Measurements from ENCODE around the gene MYT1. TPM values are rescaled to one million over a fixed set of nuclear protein-coding genes. Genes with fewer than 3 reads are reported as not detected.

MYT1 gene
- total and polyA plus RNA-seq, 2 of the 8 experiments (the other 6 are each of a cell fraction or from before 2014, with no cell fraction given), result 0.63 to 2.0 TPM

DNA sequence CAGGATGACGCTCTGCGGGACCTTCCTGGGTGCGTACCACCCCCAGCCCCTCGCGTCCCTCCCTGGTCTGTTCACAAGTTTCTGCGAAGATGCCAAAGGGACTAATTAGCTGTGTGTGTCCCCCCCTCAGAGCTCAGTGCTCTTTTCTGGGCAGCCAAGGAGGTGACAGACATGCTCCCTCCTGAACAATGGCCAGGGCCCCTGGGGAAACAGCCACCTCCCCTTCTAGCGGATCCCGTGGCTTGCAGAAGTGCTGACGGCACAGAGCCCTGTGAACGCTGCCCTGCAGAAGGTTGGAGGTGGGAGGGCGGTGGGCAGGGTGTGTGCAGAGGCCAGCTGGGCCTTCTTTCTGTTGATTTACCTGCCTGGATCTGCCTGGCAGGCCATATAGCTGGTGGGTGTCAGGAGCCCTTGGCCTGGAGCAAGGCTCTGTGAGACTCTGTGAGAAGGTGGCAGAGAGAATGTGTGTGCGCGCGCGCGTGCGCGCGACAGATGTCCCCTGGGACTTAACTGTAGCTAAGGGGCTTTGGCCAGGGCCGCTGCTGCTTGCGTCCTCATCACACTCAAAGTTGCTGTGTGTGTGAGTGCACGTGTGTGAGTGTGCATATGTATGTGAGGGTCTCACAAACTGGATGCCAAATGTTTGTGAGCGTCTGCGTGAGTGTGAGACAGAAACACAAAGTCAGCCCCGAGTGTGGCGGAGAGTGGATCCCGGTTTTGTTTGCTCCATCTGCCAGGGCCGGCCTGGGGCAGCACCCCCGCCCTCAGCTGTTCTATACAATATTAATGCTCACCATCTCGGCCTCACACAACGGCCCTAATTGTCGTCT lies 3.5 kb upstream of the MYT1 start (continued):
- TF ChIP-seq POLR2A (IDR thresholded peaks at IDR 0.05; ENCODE audit: control extremely low read depth in 1 of 2, low read depth in 2 of 2, low read length in 2 of 2) (no peak), SP4 (IDR thresholded peaks at IDR 0.05; ENCODE audit: low read length) (no peak)

Data from H1 (cell line).